ENCODE measurements around the gene DNM3.

- TF ChIP-seq CTCF (optimal IDR thresholded peaks at IDR 0.05 in 1 of 3, IDR thresholded peaks at IDR 0.05 in 1 of 3, conservative IDR thresholded peaks at IDR 0.05 in 1 of 3; ENCODE audit: extremely low read depth in 1 of 3, insufficient read depth in 2 of 3, low read length in 3 of 3) (no peak), EZH2 (IDR thresholded peaks at IDR 0.05; ENCODE audit: low read length) (no peak)
Observed at GRCh38 chr1:171869097-171869496, 27.8 kb downstream of the DNM3 start.
